GM18511 (cell line): ENCODE results near the gene NRDE2.
A peak's percentile ranks its signal among the peaks of the same experiment; 100 is the strongest.
"Not testable (repeated sequence)": the region's sequence is repeated elsewhere in the genome, so short reads cannot be mapped to it uniquely, and the experiment has no call there.

Experiments
- ATAC-seq: cut with Tn5 transposase; IDR thresholded peaks from one replicate; pipeline ENCODE4 v1.9.1; 2021; ENCODE audit warnings: mild to moderate bottlenecking, moderate library complexity; ENCODE audit not compliant: unreplicated experiment

NRDE2 gene

GRCh38 chr14:90275458-90275814 lies 56.3 kb downstream of the NRDE2 start:
- no peak for ATAC-seq

DNA sequence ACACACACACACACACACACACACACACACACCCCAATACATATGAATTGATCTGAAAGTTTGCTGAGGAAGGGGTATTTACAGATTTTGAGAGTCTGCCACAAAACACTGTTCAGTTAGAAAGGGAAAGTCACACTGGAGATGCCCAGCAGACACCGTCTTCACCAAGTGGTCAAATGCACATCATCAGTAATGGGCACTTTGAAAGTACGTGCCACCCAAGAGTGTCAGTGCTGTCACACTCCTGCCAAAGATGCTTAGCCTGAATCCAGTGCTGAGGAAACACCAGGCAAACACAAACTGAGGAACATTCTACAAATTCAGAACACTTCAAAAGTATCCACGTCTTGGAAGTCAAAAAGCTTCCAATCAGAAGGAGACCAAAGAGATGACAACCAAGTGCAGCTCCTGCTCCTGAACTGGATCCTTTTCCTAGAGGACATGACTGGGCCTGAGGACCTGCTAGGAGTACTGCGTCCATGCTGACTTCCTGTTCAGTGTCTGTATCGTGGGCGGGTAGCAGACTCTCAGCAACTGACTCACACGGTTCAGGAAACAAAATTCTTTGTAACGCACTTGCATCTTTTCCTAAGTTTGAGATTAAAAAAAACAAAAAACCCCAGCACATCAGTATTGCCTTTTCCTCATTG lies 56.8 kb downstream of the NRDE2 start:
- no peak for ATAC-seq

- ATAC-seq = no peak
Observed at GRCh38 chr14:90274019-90274418, 57.7 kb downstream of the NRDE2 start.

DNA sequence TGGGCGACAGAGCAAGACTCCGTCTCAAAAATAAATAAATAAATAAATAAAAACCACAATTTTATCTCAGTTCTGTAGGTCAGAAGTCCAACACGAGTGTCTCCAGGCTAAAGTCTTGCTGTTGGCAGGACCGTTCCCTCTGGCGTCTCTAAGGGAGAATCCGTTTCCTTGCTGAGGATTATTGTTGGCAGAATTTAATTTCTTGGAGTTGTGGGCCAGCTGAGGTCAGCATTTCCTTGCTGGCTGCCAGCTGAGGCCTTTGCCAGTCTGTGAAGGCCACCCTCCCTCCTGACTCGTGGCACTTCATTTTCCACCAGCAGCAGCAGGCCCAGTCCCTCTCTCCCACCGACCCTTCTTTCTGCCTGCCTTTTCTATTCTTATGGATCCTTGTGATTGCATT lies 58.2 kb downstream of the NRDE2 start:
- no peak for ATAC-seq

GRCh38 chr14:90272523-90272922 lies 59.2 kb downstream of the NRDE2 start:
- ATAC-seq = no peak

DNA sequence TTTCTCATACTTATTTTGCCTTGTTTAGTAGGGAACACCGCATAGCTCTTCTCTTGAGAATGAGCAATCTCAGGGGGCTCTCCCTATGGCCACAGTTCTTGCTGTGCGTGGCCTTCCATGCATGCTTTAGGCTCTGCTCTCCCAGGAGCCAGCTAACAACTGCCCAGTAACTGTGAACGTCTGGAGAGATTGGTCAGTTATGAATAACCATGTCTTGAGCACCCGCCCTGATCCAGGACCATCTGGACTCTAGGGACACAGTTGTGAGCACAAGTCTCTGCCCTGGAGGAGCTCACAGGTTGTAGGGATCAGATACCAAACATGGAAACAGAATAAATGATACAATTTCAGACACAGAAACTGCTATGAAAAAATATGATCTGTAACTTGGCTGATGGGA lies 63.3 kb downstream of the NRDE2 start:
- ATAC-seq = no peak

- no peak for ATAC-seq
Observed at GRCh38 chr14:90266441-90267154, 65.1 kb downstream of the NRDE2 start.

GRCh38 chr14:90263748-90264449 lies 67.8 kb downstream of the NRDE2 start:
- ATAC-seq = peak; percentile 88

DNA sequence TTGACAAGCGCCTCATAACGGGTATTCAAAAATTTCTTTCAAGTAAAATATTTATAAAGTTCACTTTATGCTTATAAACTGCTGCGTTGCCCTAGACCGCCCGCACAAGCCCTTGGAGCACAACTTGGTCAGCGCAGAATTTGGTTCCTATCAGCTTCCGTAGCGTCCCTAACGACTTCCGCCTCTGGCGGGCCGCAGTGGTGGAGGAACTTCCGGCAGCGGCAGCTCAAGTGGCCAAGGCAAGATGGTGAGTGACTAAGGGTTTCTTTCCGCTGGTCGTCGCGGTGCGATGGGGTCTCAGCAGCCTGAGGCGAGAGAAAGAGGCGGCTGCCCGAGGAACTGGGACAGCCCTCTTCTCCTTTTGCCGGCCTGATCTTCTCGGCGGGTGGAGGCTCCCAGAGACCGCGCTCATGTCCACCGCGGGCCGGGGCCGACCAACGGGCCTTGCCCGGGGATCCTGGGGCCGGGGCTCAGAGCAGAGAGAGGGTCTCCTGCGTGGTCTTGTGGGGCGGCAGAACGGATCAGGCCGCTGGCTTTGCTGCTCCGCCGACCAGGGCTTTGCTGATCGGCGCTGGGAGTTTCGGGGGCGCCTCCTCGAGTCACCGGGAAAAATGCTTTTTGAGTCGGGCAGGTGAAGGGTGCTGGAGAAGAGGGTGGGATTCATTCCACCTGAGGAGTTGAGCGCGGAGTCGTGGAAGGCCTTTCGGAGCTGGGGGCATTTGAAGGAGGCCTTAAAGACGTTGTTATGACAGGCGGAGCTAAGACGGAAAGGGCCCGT lies 75.2 kb downstream of the NRDE2 start, which contains the start of gene PSMC1:
Gene PSMC1, plus strand, starts transcription at position 200 of the 778 bp plus-strand sequence. Its CDS starts 45 bp downstream, at position 245.
- ATAC-seq = peak; percentile 99

GRCh38 chr14:90255871-90256270 lies 75.9 kb downstream of the NRDE2 start:
- no peak for ATAC-seq

DNA sequence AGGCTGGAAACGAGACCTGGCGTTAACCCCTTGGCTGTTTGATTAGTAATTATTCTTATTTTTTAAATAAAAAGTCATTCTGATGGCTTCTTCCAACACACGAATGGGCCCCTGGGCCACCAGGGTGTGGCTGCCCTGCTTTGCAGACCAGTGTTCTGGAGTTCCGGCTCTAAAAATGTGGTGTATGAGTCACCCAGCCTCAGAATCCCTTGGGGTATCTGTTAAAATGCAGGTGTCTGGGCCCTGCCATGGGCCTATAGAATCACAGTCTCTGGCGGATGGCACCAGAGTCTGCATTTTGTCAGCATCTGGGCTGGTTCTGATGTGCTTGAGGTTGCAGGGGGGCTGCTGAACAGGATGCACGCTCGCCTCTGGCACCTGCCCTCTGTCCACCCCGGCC lies 77.9 kb downstream of the NRDE2 start:
- no peak for ATAC-seq

GRCh38 chr14:90248594-90248993 lies 83.1 kb downstream of the NRDE2 start:
- ATAC-seq = no peak

- ATAC-seq = not testable (repeated sequence)
Observed at GRCh38 chr14:90247441-90247840, 84.3 kb downstream of the NRDE2 start.

DNA sequence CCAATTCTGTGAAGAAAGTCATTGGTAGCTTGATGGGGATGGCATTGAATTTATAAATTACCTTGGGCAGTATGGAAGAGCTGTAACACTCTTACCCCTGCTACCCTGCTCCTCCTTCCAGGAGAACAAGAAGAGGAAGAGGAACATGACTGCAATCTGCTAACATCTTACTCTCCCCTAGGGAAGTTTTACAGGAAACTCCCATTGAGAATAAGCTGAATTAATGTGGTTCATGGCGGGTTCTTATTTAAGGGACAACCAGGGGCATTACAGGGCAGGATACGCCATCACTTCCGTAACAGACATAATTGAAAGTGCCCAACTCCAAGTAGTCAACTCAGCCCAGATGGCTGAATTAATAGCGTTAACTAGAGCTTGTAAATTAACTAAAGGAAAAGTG lies 84.8 kb downstream of the NRDE2 start:
- ATAC-seq = no peak

DNA sequence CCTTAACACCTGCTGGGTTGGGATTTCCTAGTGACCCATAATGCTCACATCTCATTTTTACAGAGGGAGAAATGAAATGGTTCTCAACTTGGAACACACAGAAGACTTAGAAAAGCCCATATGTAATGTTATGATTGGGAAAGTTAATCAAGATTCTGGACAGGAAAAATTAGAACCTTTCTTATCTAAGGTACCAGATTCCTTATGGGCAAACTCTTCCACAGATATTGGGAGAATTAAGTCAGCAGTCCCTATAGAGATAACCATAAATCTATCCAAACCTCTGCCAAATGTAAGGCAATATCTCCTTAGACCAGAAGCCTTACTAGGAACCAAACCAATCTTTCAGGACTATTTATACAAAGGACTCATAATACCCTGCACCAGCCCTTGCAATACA lies 89.3 kb downstream of the NRDE2 start:
- ATAC-seq = no peak

GRCh38 chr14:90239139-90239538 lies 92.6 kb downstream of the NRDE2 start:
- no peak for ATAC-seq

GRCh38 chr14:90235179-90235976 lies 96.4 kb downstream of the NRDE2 start:
- peak; percentile 69 for ATAC-seq

GRCh38 chr14:90229942-90230341 lies 101.8 kb downstream of the NRDE2 start:
- not testable (repeated sequence) for ATAC-seq

- ATAC-seq = no peak
Observed at GRCh38 chr14:90228478-90228877, 103.3 kb downstream of the NRDE2 start.
